ENCODE data around the gene ZC3H10. TPM values are rescaled to one million over a fixed set of nuclear protein-coding genes. Genes with fewer than 3 reads are reported as not detected.

The ZC3H10 gene
- total and polyA plus RNA-seq, 2 of the 13 experiments (the other 11 are each of a cell fraction or from before 2014, with no cell fraction given), result 0.70 to 2.3 TPM

DNA sequence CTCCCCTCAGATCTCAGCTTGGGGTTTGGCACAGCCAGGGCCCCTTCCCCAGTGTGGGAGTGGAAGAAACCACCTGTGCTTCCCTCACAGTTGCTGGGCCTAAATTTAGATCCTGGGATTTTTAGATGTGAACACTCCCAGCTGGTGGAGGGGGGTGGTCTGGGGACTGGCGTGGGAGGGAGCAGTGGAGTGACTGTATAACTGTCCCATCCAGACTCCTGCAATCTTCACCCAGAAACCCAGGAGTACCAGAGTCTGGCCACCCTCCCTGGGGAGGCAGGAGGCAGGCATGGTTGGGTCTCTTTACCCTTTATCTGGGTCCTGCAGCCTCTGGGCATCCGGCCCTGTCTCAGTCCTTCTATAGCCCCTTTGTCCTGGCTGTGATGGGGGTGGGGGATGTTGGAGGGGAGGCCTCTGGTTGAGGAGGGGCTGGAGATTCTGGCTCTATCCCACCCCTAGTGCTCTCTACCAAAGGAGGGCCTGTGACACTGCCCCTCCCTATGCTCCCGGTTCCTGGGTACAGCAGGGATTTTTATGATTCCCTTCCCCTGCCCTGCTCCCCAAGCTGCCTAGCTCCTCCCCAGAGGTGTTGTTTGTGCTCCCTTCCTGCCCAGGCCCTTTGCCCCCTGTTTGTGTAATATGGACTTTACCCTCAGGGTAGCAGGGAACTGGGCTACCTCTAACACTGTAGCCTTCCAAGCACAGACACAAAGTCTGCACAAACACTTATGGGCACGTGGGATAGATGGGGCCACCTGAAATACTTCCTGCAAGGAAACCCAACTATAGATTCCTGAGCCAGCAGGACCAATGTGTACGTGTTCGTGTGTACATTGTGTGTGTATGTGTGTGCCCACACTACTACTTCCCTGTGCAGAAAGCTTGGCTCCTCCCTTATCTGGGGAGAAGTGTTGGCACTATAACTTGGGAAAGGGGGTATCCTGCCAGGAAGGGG lies 36.4 kb upstream of the ZC3H10 start (continued):
- TF ChIP-seq, protein P1, sequence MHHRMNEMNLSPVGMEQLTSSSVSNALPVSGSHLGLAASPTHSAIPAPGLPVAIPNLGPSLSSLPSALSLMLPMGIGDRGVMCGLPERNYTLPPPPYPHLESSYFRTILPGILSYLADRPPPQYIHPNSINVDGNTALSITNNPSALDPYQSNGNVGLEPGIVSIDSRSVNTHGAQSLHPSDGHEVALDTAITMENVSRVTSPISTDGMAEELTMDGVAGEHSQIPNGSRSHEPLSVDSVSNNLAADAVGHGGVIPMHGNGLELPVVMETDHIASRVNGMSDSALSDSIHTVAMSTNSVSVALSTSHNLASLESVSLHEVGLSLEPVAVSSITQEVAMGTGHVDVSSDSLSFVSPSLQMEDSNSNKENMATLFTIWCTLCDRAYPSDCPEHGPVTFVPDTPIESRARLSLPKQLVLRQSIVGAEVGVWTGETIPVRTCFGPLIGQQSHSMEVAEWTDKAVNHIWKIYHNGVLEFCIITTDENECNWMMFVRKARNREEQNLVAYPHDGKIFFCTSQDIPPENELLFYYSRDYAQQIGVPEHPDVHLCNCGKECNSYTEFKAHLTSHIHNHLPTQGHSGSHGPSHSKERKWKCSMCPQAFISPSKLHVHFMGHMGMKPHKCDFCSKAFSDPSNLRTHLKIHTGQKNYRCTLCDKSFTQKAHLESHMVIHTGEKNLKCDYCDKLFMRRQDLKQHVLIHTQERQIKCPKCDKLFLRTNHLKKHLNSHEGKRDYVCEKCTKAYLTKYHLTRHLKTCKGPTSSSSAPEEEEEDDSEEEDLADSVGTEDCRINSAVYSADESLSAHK (CRISPR knock-in tag; IDR thresholded peaks at IDR 0.05; ENCODE audit: borderline replicate concordance), result no peak
- TF ChIP-seq ATF7-NPFF (CRISPR knock-in tag; IDR thresholded peaks at IDR 0.05; ENCODE audit: low read depth), result peak; percentile 69
- TF ChIP-seq AGO1 (IDR thresholded peaks at IDR 0.05; ENCODE audit: low read depth, low read length, poor library complexity, severe bottlenecking), result no peak
- no peak; the same call in 1 of the 2 replicates for TF ChIP-seq ZBTB1 (CRISPR knock-in tag; IDR thresholded peaks at IDR 0.05; ENCODE audit: borderline replicate concordance)
- TF ChIP-seq ZNF335 (CRISPR knock-in tag; IDR thresholded peaks at IDR 0.05), result peak; percentile 17; the same call in 1 of the 2 replicates
- TF ChIP-seq ZNF564 (CRISPR knock-in tag; IDR thresholded peaks at IDR 0.05), result peak; percentile 97
- peak; percentile 95 for TF ChIP-seq MTA1 (CRISPR knock-in tag; IDR thresholded peaks at IDR 0.05; ENCODE audit: borderline replicate concordance)
- no peak for TF ChIP-seq SRY (CRISPR knock-in tag; IDR thresholded peaks at IDR 0.05)
- no peak for TF ChIP-seq RFX5 (IDR thresholded peaks at IDR 0.05; ENCODE audit: low read depth, low read length)
- TF ChIP-seq, protein P2, sequence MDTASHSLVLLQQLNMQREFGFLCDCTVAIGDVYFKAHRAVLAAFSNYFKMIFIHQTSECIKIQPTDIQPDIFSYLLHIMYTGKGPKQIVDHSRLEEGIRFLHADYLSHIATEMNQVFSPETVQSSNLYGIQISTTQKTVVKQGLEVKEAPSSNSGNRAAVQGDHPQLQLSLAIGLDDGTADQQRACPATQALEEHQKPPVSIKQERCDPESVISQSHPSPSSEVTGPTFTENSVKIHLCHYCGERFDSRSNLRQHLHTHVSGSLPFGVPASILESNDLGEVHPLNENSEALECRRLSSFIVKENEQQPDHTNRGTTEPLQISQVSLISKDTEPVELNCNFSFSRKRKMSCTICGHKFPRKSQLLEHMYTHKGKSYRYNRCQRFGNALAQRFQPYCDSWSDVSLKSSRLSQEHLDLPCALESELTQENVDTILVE (CRISPR knock-in tag; IDR thresholded peaks at IDR 0.05), result peak; percentile 86; the same call in 1 of the 2 replicates
- peak; percentile 25; the same call in 1 of the 2 replicates for TF ChIP-seq SP140L (CRISPR knock-in tag; IDR thresholded peaks at IDR 0.05; ENCODE audit: borderline replicate concordance)
- TF ChIP-seq THYN1 (CRISPR knock-in tag; IDR thresholded peaks at IDR 0.05; ENCODE audit: borderline replicate concordance, low read depth), result no peak
- TF ChIP-seq, protein P3, sequence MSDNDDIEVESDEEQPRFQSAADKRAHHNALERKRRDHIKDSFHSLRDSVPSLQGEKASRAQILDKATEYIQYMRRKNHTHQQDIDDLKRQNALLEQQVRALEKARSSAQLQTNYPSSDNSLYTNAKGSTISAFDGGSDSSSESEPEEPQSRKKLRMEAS (IDR thresholded peaks at IDR 0.05), result peak; percentile 95
- peak; percentile 55; the same call in 1 of the 2 replicates for TF ChIP-seq FOXP1 (IDR thresholded peaks at IDR 0.05)
- TF ChIP-seq FOXP1 (CRISPR knock-in tag; IDR thresholded peaks at IDR 0.05), result peak; percentile 98
- TF ChIP-seq ZNF260 (CRISPR knock-in tag; IDR thresholded peaks at IDR 0.05; ENCODE audit: borderline replicate concordance, low read depth), result no peak
- TF ChIP-seq ZNF841 (CRISPR knock-in tag; IDR thresholded peaks at IDR 0.05; ENCODE audit: borderline replicate concordance), result no peak
- TF ChIP-seq CBX2 (IDR thresholded peaks at IDR 0.05; ENCODE audit: low read depth, low read length), result no peak
- no peak for TF ChIP-seq CBX2 (CRISPR knock-in tag; IDR thresholded peaks at IDR 0.05; ENCODE audit: low read depth)
- 0 out of 2 replicates have a peak, but pooled peaks have one; percentile 81 for TF ChIP-seq ZNF251 (CRISPR knock-in tag; IDR thresholded peaks at IDR 0.05)
- TF ChIP-seq ZNF232 (CRISPR knock-in tag; IDR thresholded peaks at IDR 0.05; ENCODE audit: borderline replicate concordance), result no peak; the same call in 1 of the 2 replicates
- TF ChIP-seq ZNF577 (CRISPR knock-in tag; IDR thresholded peaks at IDR 0.05; ENCODE audit: borderline replicate concordance, low read depth), result no peak
- TF ChIP-seq ZNF781 (CRISPR knock-in tag; IDR thresholded peaks at IDR 0.05; ENCODE audit: borderline replicate concordance, not compliant biosample characterization), result peak; percentile 73
- TF ChIP-seq, protein P4, sequence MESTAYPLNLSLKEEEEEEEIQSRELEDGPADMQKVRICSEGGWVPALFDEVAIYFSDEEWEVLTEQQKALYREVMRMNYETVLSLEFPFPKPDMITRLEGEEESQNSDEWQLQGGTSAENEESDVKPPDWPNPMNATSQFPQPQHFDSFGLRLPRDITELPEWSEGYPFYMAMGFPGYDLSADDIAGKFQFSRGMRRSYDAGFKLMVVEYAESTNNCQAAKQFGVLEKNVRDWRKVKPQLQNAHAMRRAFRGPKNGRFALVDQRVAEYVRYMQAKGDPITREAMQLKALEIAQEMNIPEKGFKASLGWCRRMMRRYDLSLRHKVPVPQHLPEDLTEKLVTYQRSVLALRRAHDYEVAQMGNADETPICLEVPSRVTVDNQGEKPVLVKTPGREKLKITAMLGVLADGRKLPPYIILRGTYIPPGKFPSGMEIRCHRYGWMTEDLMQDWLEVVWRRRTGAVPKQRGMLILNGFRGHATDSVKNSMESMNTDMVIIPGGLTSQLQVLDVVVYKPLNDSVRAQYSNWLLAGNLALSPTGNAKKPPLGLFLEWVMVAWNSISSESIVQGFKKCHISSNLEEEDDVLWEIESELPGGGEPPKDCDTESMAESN (CRISPR knock-in tag; conservative IDR thresholded peaks at IDR 0.05), result peak; percentile 94; the same call in 1 of the 2 replicates

Data from HepG2 (cell line).